Sigmoid colon (tissue), 4 donors: Measurements from ENCODE around the gene IFIT5.
"Not testable (repeated sequence)": the region's sequence is repeated elsewhere in the genome, so short reads cannot be mapped to it uniquely, and the experiment has no call there.

Source experiments
- EP300 ChIP-seq, 4 donors: sonication (generic); formaldehyde crosslinking; IDR thresholded peaks; one replicate each; pipeline ENCODE4 v1.6.1; 2017; ENCODE audit warnings: antibody characterized with exemption in 4 of 4
- POLR2A ChIP-seq, 2 donors: fragments of 450-650 bp; IDR thresholded peaks; one replicate each; pipeline ENCODE4 v1.6.1; 2016; ENCODE audit warnings: antibody characterized with exemption in 2 of 2, mild to moderate bottlenecking in 2 of 2, moderate library complexity in 2 of 2
- POLR2AphosphoS5 ChIP-seq, 4 donors: sonication (generic); formaldehyde crosslinking; IDR thresholded peaks; one replicate each; pipeline ENCODE4 v1.6.1; 2017; ENCODE audit warnings: antibody characterized with exemption in 4 of 4
- TF ChIP-seq, protein P1 (sequence below), 4 experiments: fragments of 450-650 bp in 3 of 4; fragments of 200-600 bp in 1 of 4; IDR thresholded peaks; one replicate each; pipeline ENCODE4 v1.5.1; 2016 to 2019; ENCODE audit warnings: antibody characterized with exemption in 4 of 4, mild to moderate bottlenecking in 3 of 4, moderate library complexity in 2 of 4

DNA sequence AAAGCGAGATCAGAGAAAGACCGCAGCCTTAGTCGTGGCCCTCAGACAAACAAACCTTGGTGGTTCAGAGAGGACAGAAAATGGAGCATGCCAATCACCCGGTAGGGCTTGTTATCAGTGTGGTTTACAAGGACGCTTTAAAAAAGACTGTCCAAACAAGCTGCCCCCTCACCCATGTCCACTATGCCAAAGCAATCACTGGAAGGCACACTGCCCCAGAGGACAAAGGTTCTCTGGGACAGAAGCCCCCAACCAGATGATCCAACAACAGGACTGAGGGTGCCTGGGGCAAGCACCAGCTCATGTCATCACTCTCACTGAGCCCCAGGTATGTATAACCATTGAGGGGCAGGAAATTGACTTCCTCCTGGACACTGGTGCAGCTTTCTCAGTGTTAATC is 5.1 kb upstream of the IFIT5 start:
- TF ChIP-seq, protein P1, sequence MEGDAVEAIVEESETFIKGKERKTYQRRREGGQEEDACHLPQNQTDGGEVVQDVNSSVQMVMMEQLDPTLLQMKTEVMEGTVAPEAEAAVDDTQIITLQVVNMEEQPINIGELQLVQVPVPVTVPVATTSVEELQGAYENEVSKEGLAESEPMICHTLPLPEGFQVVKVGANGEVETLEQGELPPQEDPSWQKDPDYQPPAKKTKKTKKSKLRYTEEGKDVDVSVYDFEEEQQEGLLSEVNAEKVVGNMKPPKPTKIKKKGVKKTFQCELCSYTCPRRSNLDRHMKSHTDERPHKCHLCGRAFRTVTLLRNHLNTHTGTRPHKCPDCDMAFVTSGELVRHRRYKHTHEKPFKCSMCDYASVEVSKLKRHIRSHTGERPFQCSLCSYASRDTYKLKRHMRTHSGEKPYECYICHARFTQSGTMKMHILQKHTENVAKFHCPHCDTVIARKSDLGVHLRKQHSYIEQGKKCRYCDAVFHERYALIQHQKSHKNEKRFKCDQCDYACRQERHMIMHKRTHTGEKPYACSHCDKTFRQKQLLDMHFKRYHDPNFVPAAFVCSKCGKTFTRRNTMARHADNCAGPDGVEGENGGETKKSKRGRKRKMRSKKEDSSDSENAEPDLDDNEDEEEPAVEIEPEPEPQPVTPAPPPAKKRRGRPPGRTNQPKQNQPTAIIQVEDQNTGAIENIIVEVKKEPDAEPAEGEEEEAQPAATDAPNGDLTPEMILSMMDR (IDR thresholded peaks at IDR 0.05) = not testable (repeated sequence)
- TF ChIP-seq POLR2AphosphoS5, POLR2A, EP300 (IDR thresholded peaks at IDR 0.05): not testable (repeated sequence)
